HG02973 (cell line): ENCODE results near the gene CENPF.

Source experiments
- ATAC-seq: cut with Tn5 transposase; IDR thresholded peaks from one replicate; pipeline ENCODE4 v1.9.1; 2021; ENCODE audit warnings: moderate library complexity; ENCODE audit not compliant: unreplicated experiment

The CENPF gene

DNA sequence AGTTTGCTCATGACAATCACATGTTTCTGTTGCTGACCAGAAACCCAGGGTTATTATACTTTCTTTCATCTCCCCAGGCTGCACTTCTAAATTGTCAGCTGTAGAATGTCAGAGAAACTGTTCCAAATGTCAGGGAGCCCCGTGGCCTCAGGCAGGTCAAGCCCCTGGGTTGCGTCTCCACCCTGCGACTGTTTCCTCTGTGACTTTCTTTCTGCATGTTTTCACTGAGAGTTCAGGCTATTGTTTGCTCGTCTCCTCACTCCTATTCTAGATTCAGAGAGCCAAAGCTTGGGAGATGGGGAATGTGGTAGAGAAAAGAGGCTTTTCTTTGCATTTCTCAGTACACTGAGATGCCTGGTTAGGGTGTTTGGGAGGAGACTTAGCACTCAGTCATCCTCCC is 97.4 kb downstream of the CENPF start:
- no peak for ATAC-seq

DNA sequence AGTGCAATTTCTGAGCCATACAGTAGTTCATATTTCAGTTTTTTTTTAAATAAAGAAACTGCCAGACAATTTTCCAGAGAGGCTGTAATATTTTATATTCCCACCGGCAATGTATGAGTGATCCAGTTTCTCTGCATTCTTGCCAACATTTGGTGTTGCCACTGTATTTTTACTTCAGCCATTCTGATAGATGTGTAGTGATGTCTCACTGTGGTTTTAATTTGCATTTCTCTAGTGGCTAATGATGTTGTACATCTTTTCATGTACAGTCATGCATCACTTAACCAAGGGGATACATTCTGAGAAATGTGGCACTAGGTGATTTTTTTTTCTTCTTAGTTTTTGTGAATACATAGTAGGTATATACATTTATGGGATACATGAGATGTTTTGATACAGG is 99.6 kb downstream of the CENPF start:
- no peak for ATAC-seq

DNA sequence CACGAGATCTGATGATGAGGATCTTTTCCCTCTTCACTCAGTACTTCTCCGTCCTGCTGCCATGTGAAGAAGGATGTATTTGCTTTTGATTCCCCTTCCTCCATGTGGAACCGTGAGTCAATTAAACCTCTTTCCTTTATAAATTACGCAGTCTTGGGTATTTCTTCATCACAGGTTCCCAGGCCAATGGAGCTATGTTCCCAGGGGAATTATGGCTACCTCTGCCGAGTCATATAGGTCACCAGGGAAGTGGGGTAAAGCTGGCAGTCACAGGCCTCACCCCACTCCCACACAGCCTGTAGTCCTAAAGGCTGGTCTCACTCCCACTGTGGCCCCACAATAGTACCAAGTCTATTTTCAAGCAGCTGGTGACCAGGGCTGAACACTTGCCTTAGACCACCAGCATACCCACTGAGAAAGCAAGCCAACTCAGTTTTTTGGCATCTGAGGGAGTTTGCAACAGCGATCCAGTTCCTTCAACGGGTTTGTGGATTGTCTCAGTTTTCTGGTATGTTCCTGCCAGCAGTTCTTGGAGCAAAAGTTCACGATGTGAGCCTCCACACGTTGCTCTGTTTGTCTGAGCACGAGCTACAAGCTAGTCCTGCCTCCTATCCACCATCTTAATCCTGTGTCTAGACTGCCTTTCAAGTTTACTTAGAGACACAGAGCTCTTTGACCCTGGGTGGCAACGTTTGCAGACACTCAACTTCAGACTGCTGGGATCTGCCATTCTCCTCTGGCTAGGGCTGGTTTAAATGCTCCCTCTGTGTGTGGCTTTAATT is 104.5 kb downstream of the CENPF start:
- no peak for ATAC-seq

DNA sequence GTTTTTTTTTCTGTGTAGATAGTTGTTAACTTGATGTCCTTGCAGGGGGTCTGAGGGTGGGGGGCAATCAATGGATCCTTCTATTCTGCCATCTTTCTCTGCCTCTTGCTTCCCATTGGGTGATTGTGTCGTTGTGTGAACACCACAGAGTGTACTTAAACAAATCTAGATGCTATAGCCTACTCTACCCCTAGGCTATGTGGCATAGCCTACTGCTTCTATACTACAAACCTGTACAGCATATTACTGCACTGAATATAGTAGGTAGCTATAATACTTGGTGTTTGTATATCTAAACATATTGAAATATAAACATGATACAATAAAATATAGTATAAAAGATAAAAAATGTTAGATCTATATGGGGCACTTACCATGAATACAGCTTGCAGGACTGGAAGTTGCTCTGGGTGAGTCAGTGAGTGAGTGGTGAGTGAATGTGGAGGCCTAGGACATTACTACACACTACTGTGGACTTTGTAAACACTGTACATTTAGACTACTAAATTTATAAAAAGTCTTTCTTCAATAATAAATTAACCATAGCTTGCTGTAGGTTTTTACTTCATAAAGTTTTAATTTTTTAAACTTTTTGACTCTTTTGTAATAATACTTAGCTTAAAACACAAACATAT is 105.4 kb downstream of the CENPF start:
- no peak for ATAC-seq

DNA sequence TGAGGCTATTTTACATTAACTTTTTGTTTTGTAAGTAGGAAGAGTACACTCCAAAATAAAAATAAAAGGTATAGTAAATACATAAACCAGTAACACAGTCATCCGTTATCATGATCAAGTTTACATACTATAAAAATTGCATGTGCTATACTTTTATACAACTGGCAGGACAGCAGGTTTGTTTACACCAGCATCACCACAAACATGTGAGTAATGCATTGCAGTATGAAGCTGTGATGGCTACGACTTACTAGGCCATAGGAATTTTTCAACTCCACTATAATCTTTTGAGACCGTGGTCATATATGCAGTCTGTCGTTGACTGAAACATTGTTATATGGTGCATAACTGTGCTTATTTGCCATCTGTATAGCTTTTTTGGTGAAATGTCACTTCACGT is 106.2 kb downstream of the CENPF start:
- no peak for ATAC-seq

DNA sequence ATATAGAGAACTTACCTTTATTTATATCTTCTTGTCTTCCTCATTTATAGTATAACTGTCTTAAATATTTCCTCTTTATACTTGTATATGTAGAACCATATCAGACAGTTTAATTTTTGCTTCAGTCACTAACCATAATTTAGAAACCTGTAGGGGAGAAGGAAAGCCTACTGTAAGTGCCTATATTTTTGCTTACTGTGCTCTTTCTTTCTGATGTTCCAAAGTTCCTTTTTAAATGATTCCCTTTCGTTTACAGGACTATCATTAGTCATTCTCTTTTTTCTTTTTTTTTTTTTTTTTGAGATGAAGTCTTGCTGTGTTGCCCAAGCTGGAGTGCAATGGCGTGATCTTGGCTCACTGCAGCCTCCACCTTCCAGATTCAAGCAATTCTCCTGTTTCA is 109.7 kb downstream of the CENPF start:
- no peak for ATAC-seq
